ENCODE measurements around the gene ADAM12. TPM values are rescaled to one million over a fixed set of nuclear protein-coding genes. Genes with fewer than 3 reads are reported as not detected.

ADAM12 gene
- polyA plus RNA-seq, 3 donors: 0.05 TPM; not detected in 2

GRCh38 chr10:126222736-126223511, 165.4 kb downstream of the ADAM12 start:
- no peak overlapping the region for H3K27ac Mint-ChIP-seq
- H3K4me3 Mint-ChIP-seq: no peak overlapping the region
- Histone ChIP-seq H3K27ac (ENCODE audit: low read depth in 1 of 2, low read length in 2 of 2) (no peak overlapping the region), H3K36me3 (replicated peaks in 1 of 2; ENCODE audit: control insufficient read depth in 1 of 2, insufficient read depth in 2 of 2, low read length in 2 of 2) (no peaks in the 10 kb centered on the region), H2AFZ (ENCODE audit: insufficient read depth, low read depth, low read length, poor library complexity, severe bottlenecking) (no peak overlapping the region), H3K4me1 (ENCODE audit: control insufficient read depth in 1 of 2, insufficient read depth in 2 of 2, low read length in 2 of 2) (no peaks in the 10 kb centered on the region), H3K4me3 (replicated peaks in 1 of 3; ENCODE audit: low read depth in 2 of 3, low read length in 3 of 3) (no peak overlapping the region), H3K9ac (ENCODE audit: insufficient read depth, low read length, poor library complexity, severe bottlenecking) (no peak overlapping the region), H3K9me3 (replicated peaks in 1 of 2; ENCODE audit: control insufficient read depth in 1 of 2, insufficient read depth in 1 of 2, low read length in 2 of 2) (no peaks in the 10 kb centered on the region), H4K20me1 (ENCODE audit: insufficient read depth, low read length) (no peaks in the 10 kb centered on the region), H3K27me3 (ENCODE audit: control insufficient read depth in 2 of 2, insufficient read depth in 2 of 2, low read length in 2 of 2) (no peaks in the 10 kb centered on the region), H3K79me2 (ENCODE audit: insufficient read depth, low read length) (no peaks in the 10 kb centered on the region), H3K4me2 (replicated peaks; ENCODE audit: extremely low read depth, low read length, poor library complexity, severe bottlenecking) (no peak overlapping the region)
- peaks cover 0 to 13% (median 8%) of the 10 kb centered on the region in 3 donors for H3K27me3 Mint-ChIP-seq (ENCODE audit: low read depth in 3 of 3)
- no peaks in the 10 kb centered on the region for H3K4me1 Mint-ChIP-seq
- WGBS (ENCODE audit: insufficient coverage): no CpG with 5 or more reads among the region's 4 CpGs
- no peak for TF ChIP-seq CTCF (IDR thresholded peaks at IDR 0.05)
- H3K9me3 Mint-ChIP-seq: no peaks in the 10 kb centered on the region
- intact Hi-C loops (cut with micrococcal nuclease): no loop called here
- DNase-seq: no peak
- no peaks in the 10 kb centered on the region for H3K36me3 Mint-ChIP-seq

- no peak overlapping the region for H3K4me3 Mint-ChIP-seq
Measured at GRCh38 chr10:126221874-126222273, 166.4 kb downstream of the ADAM12 start.

More at GRCh38 chr10:126221874-126222273, 166.4 kb downstream of the ADAM12 start:
- Histone ChIP-seq H3K79me2 (ENCODE audit: insufficient read depth, low read length) (no peaks in the 10 kb centered on the region), H3K27me3 (ENCODE audit: control insufficient read depth in 2 of 2, insufficient read depth in 2 of 2, low read length in 2 of 2) (no peaks in the 10 kb centered on the region), H3K4me3 (replicated peaks in 1 of 3; ENCODE audit: low read depth in 2 of 3, low read length in 3 of 3) (no peak overlapping the region), H3K27ac (ENCODE audit: low read depth in 1 of 2, low read length in 2 of 2) (no peak overlapping the region), H3K36me3 (replicated peaks in 1 of 2; ENCODE audit: control insufficient read depth in 1 of 2, insufficient read depth in 2 of 2, low read length in 2 of 2) (no peaks in the 10 kb centered on the region), H2AFZ (ENCODE audit: insufficient read depth, low read depth, low read length, poor library complexity, severe bottlenecking) (no peak overlapping the region), H3K4me2 (replicated peaks; ENCODE audit: extremely low read depth, low read length, poor library complexity, severe bottlenecking) (no peak overlapping the region), H4K20me1 (ENCODE audit: insufficient read depth, low read length) (no peaks in the 10 kb centered on the region), H3K9me3 (replicated peaks in 1 of 2; ENCODE audit: control insufficient read depth in 1 of 2, insufficient read depth in 1 of 2, low read length in 2 of 2) (no peaks in the 10 kb centered on the region), H3K4me1 (ENCODE audit: control insufficient read depth in 1 of 2, insufficient read depth in 2 of 2, low read length in 2 of 2) (no peaks in the 10 kb centered on the region), H3K9ac (ENCODE audit: insufficient read depth, low read length, poor library complexity, severe bottlenecking) (no peak overlapping the region)
- DNase-seq: no peak
- intact Hi-C loops (cut with micrococcal nuclease): no loop called here
- H3K4me1 Mint-ChIP-seq: no peaks in the 10 kb centered on the region
- 95% methylated on average over 4 of the region's 5 CpGs for WGBS (ENCODE audit: insufficient coverage)
- no peaks in the 10 kb centered on the region for H3K36me3 Mint-ChIP-seq
- no peak for TF ChIP-seq CTCF (IDR thresholded peaks at IDR 0.05)
- no peak overlapping the region for H3K27ac Mint-ChIP-seq
- peaks cover 0 to 13% (median 8%) of the 10 kb centered on the region in 3 donors for H3K27me3 Mint-ChIP-seq (ENCODE audit: low read depth in 3 of 3)
- H3K9me3 Mint-ChIP-seq: no peaks in the 10 kb centered on the region
